ENCODE measurements around the gene CFAP99.

CFAP99 gene

DNA sequence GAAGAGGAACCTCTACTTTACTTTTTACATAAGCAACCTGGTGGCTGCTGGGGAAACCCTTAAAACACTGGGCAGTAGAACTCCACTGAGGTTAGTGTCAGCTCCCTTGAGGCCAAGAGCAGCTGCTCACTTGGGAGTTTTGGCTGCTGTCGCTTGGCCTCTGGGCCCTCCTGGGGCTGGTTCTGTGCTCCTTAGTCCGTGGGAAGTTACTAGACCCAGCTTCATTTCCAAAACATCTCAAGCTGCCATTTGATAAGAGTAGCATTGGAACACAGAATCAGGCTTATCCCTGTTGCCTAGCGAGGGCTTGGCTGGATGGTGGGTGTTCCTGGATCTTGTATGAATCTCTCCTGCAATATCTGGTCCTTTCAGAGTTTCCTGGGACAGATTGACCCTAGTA is 76.2 kb downstream of the CFAP99 start:
- in situ Hi-C loops (cut with HindIII; ENCODE audit: low sequenced_read_pairs): loop anchor here (5.0 kb wide), 4 partner anchors 43 to 137 kb away; no protein-coding TSS in a partner anchor

DNA sequence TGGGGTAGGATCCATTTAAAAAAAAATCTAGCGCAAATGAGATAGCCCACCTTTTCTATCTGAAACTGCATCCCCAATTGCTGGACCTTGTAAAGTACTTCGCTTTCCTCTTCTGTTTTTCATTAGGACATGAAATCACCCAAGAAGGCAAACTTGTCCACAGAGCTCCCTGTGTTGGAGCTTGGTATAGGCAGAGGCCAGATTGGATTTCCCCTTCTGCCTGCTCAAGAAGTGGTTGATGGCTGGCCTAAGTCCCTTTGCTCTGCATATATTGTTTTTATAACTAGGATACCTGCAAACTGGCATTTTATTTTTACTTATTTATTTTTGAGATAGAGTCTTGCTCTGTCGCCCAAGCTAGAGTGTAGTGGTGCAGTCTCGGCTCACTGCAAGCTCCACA is 78.6 kb downstream of the CFAP99 start:
- in situ Hi-C loops (cut with HindIII; ENCODE audit: low sequenced_read_pairs): loop anchor here (5.0 kb wide), 4 partner anchors 45 to 135 kb away; no protein-coding TSS in a partner anchor

DNA sequence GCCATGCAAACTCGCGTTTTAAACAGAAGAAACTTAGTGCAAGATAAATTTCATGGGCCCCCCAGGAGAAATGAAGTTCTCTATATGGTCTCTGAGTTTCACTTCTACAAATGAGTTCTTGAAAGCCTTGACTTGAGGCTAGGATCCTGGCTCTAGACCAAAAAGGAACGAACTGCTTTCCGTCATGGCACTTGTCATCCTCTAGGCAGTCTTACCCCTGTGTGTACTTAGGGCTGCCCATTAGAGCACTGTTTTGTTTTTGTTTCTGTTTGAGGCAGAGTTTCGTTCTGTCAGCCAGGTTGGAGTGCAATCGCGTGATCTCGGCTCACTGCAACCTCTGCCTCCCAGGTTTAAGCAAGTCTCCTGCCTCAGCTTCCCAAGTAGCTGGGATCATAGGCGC is 79.2 kb downstream of the CFAP99 start:
- in situ Hi-C loops (cut with HindIII; ENCODE audit: low sequenced_read_pairs): loop anchor here (5.0 kb wide), 4 partner anchors 46 to 134 kb away; no protein-coding TSS in a partner anchor

DNA sequence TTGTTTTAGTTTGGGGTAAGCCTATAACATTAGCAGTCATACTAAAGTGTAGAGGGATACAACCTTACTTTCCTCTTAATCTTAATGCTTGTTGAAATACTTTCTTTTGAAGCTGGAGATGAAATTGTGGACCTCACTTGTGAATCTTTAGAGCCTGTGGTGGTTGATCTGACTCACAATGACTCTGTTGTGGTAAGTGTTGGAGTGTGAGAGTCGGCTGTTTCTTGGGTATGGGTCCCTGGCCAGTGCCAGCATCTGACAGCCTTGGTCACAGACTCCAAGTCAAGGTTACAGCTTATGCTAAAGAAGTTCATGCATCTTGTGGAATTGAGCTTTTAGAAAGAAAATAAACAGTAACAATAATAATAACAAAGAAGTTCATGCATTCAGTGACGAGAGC is 81.8 kb downstream of the CFAP99 start:
- in situ Hi-C loops (cut with HindIII; ENCODE audit: low sequenced_read_pairs): no loop called here

- in situ Hi-C loops (cut with HindIII; ENCODE audit: low sequenced_read_pairs): no loop called here
Observed at GRCh38 chr4:2501034-2501594, 82.4 kb downstream of the CFAP99 start.

GRCh38 chr4:2503809-2504208 is 85.1 kb downstream of the CFAP99 start:
- in situ Hi-C loops (cut with HindIII; ENCODE audit: low sequenced_read_pairs): no loop called here

DNA sequence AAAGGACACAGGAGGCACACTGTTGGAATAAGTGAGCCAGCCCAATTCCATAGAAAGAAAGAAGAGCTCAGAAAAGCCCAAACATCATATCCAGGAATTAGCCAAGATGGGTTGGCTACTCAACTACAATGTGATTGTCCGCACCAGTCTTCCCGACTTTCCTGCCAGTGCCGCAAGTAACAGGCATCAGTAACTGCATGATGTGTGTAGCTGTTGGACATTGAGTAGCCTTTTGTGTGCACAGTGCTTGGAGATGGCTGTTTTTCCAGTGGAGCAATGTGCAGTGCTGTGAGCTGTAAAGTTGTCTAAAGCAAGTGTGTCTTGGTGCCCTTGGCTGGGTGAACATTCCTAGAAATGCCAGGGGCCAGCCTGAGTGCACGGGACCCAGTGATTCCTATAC is 88.5 kb downstream of the CFAP99 start:
- in situ Hi-C loops (cut with HindIII; ENCODE audit: low sequenced_read_pairs): no loop called here

GRCh38 chr4:2507855-2508254 is 89.1 kb downstream of the CFAP99 start:
- in situ Hi-C loops (cut with HindIII; ENCODE audit: low sequenced_read_pairs): no loop called here

- in situ Hi-C loops (cut with HindIII; ENCODE audit: low sequenced_read_pairs): no loop called here
Observed at GRCh38 chr4:2510351-2511259, 91.8 kb downstream of the CFAP99 start.

GRCh38 chr4:2511645-2512131 is 92.9 kb downstream of the CFAP99 start:
- in situ Hi-C loops (cut with HindIII; ENCODE audit: low sequenced_read_pairs): no loop called here
